Measurements from ENCODE around the gene CADM4.
A peak's percentile ranks its signal among the peaks of the same experiment; 100 is the strongest.

DNA sequence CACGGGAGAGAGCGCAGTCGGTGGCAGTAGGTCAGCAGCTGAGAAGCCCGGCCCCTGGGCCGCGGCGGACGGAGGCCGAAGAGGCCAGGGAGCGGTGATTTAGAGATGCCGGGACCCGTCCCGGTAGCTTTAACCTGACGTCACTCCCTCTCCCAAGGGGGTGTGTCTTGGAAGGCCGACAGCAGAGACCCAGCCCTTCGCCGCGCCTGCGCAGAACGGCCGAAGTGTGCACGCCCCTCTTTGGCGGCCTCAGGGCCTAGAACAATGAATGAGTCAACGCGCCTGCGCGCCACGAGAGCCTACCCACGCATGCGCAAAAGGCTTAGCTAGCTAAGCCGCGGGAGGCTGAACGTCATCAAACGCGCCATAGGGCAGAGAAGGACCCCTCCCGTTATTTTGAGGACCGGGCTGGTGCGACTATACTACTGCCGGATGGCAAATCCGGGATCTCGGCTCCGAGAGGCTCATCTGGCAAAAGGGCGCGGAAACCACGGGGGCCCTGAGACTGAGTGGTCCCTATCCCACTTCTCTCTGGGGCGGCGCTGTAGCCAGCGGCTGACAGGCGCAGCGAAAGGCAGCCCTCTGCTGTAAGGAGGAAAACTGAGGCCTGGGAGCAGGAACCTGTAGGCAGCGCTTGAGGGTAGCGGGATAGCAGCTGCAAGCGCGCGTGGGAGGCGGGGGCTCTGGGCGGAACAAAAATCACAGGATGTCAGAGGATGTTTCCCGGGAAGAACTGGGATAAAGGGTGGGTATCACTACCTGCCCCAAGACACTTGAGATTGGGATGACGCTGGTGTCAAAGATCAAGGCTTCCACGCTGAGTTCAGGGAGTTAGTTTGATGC lies 43.4 kb downstream of the CADM4 start, which contains the start of the genes IRGQ and ZNF576:
- peak; percentile 57; the same call in 1 of the 2 replicates for TF ChIP-seq PHF8 (IDR thresholded peaks at IDR 0.05; ENCODE audit: borderline replicate concordance, low read length)
- no peak for TF ChIP-seq SPI1 (IDR thresholded peaks at IDR 0.05; ENCODE audit: borderline replicate concordance, low read depth, low read length)
- TF ChIP-seq BMI1 (IDR thresholded peaks at IDR 0.05; ENCODE audit: low read length) = no peak
- TF ChIP-seq, protein P1, sequence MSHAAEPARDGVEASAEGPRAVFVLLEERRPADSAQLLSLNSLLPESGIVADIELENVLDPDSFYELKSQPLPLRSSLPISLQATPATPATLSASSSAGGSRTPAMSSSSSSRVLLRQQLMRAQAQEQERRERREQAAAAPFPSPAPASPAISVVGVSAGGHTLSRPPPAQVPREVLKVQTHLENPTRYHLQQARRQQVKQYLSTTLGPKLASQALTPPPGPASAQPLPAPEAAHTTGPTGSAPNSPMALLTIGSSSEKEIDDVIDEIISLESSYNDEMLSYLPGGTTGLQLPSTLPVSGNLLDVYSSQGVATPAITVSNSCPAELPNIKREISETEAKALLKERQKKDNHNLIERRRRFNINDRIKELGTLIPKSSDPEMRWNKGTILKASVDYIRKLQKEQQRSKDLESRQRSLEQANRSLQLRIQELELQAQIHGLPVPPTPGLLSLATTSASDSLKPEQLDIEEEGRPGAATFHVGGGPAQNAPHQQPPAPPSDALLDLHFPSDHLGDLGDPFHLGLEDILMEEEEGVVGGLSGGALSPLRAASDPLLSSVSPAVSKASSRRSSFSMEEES (CRISPR knock-in tag; IDR thresholded peaks at IDR 0.05) = 0 out of 2 replicates have a peak, but pooled peaks have one; percentile 1
- TF ChIP-seq, protein P2, sequence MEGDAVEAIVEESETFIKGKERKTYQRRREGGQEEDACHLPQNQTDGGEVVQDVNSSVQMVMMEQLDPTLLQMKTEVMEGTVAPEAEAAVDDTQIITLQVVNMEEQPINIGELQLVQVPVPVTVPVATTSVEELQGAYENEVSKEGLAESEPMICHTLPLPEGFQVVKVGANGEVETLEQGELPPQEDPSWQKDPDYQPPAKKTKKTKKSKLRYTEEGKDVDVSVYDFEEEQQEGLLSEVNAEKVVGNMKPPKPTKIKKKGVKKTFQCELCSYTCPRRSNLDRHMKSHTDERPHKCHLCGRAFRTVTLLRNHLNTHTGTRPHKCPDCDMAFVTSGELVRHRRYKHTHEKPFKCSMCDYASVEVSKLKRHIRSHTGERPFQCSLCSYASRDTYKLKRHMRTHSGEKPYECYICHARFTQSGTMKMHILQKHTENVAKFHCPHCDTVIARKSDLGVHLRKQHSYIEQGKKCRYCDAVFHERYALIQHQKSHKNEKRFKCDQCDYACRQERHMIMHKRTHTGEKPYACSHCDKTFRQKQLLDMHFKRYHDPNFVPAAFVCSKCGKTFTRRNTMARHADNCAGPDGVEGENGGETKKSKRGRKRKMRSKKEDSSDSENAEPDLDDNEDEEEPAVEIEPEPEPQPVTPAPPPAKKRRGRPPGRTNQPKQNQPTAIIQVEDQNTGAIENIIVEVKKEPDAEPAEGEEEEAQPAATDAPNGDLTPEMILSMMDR (IDR thresholded peaks at IDR 0.05 in 2 of 3, conservative IDR thresholded peaks at IDR 0.05 in 1 of 3; ENCODE audit: insufficient read depth in 2 of 3, low read depth in 1 of 3, low read length in 3 of 3) = peak in 2 of 3 experiments; percentile 12 to 30; a peak in 3 of 6 replicates
- TF ChIP-seq POLR2AphosphoS5 (IDR thresholded peaks at IDR 0.05; ENCODE audit: control insufficient read depth, insufficient read depth, low read depth, low read length) = peak; percentile 53; the same call in 1 of the 2 replicates
